H9 (cell line): ENCODE data around the gene CENPA. TPM values are rescaled to one million over a fixed set of nuclear protein-coding genes. Genes with fewer than 3 reads are reported as not detected.

Experiments
- DNase-seq: peaks from one replicate; pipeline ENCODE4 v3.0.0-alpha.2; 2017
- H2AFZ ChIP-seq: one replicate; pipeline ENCODE4 v1.6.1; 2013; ENCODE audit warnings: mild to moderate bottlenecking, low read length, control low read depth, moderate library complexity
- H2AK5ac ChIP-seq: 2 replicates; pipeline ENCODE4 v1.6.1; 2013; ENCODE audit warnings: low read length, control low read depth, mixed read lengths; ENCODE audit not compliant: insufficient read length
- H2BK120ac ChIP-seq: one replicate; pipeline ENCODE4 v1.6.1; 2013; ENCODE audit warnings: low read depth, mild to moderate bottlenecking, low read length, control low read depth, inconsistent platforms; ENCODE audit not compliant: poor library complexity, severe bottlenecking
- H2BK12ac ChIP-seq: 2 replicates; pipeline ENCODE4 v1.6.1; 2013; ENCODE audit warnings: low read length, control low read depth, mixed read lengths, low read depth; ENCODE audit not compliant: insufficient read length
- H2BK15ac ChIP-seq: 2 replicates; pipeline ENCODE4 v1.6.1; 2013; ENCODE audit warnings: low read depth, low read length, control low read depth
- H2BK20ac ChIP-seq: one replicate; pipeline ENCODE4 v1.6.1; 2013; ENCODE audit warnings: low read depth, mild to moderate bottlenecking, low read length, control low read depth, inconsistent platforms; ENCODE audit not compliant: poor library complexity, severe bottlenecking
- H2BK5ac ChIP-seq: 2 replicates; pipeline ENCODE4 v1.6.1; 2013; ENCODE audit warnings: low read length, control low read depth, mixed read lengths; ENCODE audit not compliant: insufficient read length
- H3K14ac ChIP-seq: 2 replicates; pipeline ENCODE4 v1.6.1; 2013; ENCODE audit warnings: low read length, control low read depth; ENCODE audit not compliant: insufficient read depth
- H3K18ac ChIP-seq: 2 replicates; pipeline ENCODE4 v1.6.1; 2013; ENCODE audit warnings: low read depth, mild to moderate bottlenecking, mixed read lengths, low read length, control low read depth; ENCODE audit not compliant: insufficient read length
- H3K23ac ChIP-seq: 2 replicates; pipeline ENCODE4 v1.6.1; 2013; ENCODE audit warnings: low read length, control low read depth, mixed read lengths, low read depth; ENCODE audit not compliant: insufficient read length
- H3K23me2 ChIP-seq: 2 replicates; pipeline ENCODE4 v1.6.1; 2013; ENCODE audit warnings: low read depth, mild to moderate bottlenecking, mixed read lengths, low read length, control low read depth; ENCODE audit not compliant: insufficient read length, poor library complexity, severe bottlenecking
- H3K27ac ChIP-seq: 2 replicates; pipeline ENCODE4 v1.5.1; 2013; ENCODE audit warnings: low read length, control low read depth, mixed read lengths, low read depth; ENCODE audit not compliant: insufficient read length
- H3K27me3 ChIP-seq: 2 replicates; pipeline ENCODE4 v1.6.1; 2013; ENCODE audit warnings: low read length, control low read depth, inconsistent platforms; ENCODE audit not compliant: insufficient read depth
- H3K4ac ChIP-seq: 2 replicates; pipeline ENCODE4 v1.6.1; 2013; ENCODE audit warnings: low read depth, mild to moderate bottlenecking, control low read depth, inconsistent platforms, low read length, moderate library complexity
- H3K4me1 ChIP-seq: 2 replicates; pipeline ENCODE4 v1.6.1; 2013; ENCODE audit warnings: low read length, control low read depth, inconsistent platforms; ENCODE audit not compliant: insufficient read depth
- H3K4me2 ChIP-seq: 2 replicates; pipeline ENCODE4 v1.6.1; 2013; ENCODE audit warnings: low read length, control low read depth, mixed read lengths; ENCODE audit not compliant: insufficient read length, insufficient read depth
- H3K56ac ChIP-seq: 2 replicates; pipeline ENCODE4 v1.6.1; 2013; ENCODE audit warnings: low read depth, mild to moderate bottlenecking, mixed read lengths, low read length, control low read depth; ENCODE audit not compliant: insufficient read length
- H3K79me1 ChIP-seq: 2 replicates; pipeline ENCODE4 v1.6.1; 2013; ENCODE audit warnings: low read depth, mild to moderate bottlenecking, moderate library complexity, low read length, control low read depth, inconsistent platforms; ENCODE audit not compliant: insufficient read depth, poor library complexity, severe bottlenecking
- H3K79me2 ChIP-seq: 2 replicates; pipeline ENCODE4 v1.6.1; 2013; ENCODE audit warnings: low read length, control low read depth, inconsistent platforms; ENCODE audit not compliant: insufficient read depth
- H3K9ac ChIP-seq: 2 replicates; pipeline ENCODE4 v1.6.1; 2013; ENCODE audit warnings: low read length, control low read depth, mixed read lengths; ENCODE audit not compliant: insufficient read length; ENCODE audit errors: extremely low read depth
- H3K9me3 ChIP-seq: one replicate; pipeline ENCODE4 v1.6.1; 2013; ENCODE audit warnings: low read depth, low read length, inconsistent platforms; ENCODE audit not compliant: control insufficient read depth
- H3T11ph ChIP-seq: one replicate; pipeline ENCODE4 v1.6.1; 2013; ENCODE audit warnings: mild to moderate bottlenecking, low read length, control low read depth, inconsistent platforms
- H4K20me1 ChIP-seq: one replicate; pipeline ENCODE4 v1.6.1; 2013; ENCODE audit not compliant: control insufficient read depth, insufficient read length, insufficient read depth
- H4K5ac ChIP-seq: 2 replicates; pipeline ENCODE4 v1.6.1; 2013; ENCODE audit warnings: low read depth, mild to moderate bottlenecking, mixed read lengths, low read length, control low read depth; ENCODE audit not compliant: insufficient read length
- H4K8ac ChIP-seq: replicated peaks from 2 replicates; pipeline ENCODE4 v1.6.1; 2013; ENCODE audit warnings: low read length, control low read depth, mixed read lengths, low read depth; ENCODE audit not compliant: insufficient read length
- H4K91ac ChIP-seq: 2 replicates; pipeline ENCODE4 v1.6.1; 2013; ENCODE audit warnings: low read depth, mild to moderate bottlenecking, moderate library complexity, mixed read lengths, low read length, control low read depth; ENCODE audit not compliant: insufficient read length
- H3K27ac Mint-ChIP-seq, 3 experiments: 2 replicates in 2 of 3; 3 replicates in 1 of 3; pipeline ENCODE4 v1.8.0; 2020 to 2021; ENCODE audit warnings: mixed read lengths in 3 of 3, mild to moderate bottlenecking in 1 of 3, moderate library complexity in 1 of 3
- H3K27me3 Mint-ChIP-seq: 2 replicates; pipeline ENCODE4 v1.8.0; 2021; ENCODE audit warnings: low read depth, mild to moderate bottlenecking, moderate library complexity, mixed read lengths
- H3K36me3 Mint-ChIP-seq, 3 experiments: 2 replicates in 2 of 3; 3 replicates in 1 of 3; pipeline ENCODE4 v1.8.0; 2020 to 2021; ENCODE audit warnings: low read depth in 3 of 3, mixed read lengths in 3 of 3; ENCODE audit not compliant: insufficient read depth in 1 of 3
- H3K4me1 Mint-ChIP-seq, 2 experiments: 2 replicates each; pipeline ENCODE4 v1.8.0; 2020; ENCODE audit warnings: mixed read lengths in 2 of 2
- H3K4me3 Mint-ChIP-seq, 2 experiments: 2 replicates in 1 of 2; 3 replicates in 1 of 2; pipeline ENCODE4 v1.8.0; 2020 to 2021; ENCODE audit warnings: mild to moderate bottlenecking in 2 of 2, mixed read lengths in 2 of 2, moderate library complexity in 1 of 2
- H3K9me3 Mint-ChIP-seq, 2 experiments: 2 replicates in 1 of 2; 3 replicates in 1 of 2; pipeline ENCODE4 v1.8.0; 2020; ENCODE audit warnings: mild to moderate bottlenecking in 2 of 2, mixed read lengths in 2 of 2, moderate library complexity in 1 of 2
- CTCF ChIP-seq: fragments of 200-600 bp; sonication (generic); conservative IDR thresholded peaks from 3 replicates; pipeline ENCODE4 v1.8.0; 2021; ENCODE audit warnings: antibody characterized with exemption, mild to moderate bottlenecking
- WGBS: extraction: QIAGEN DNeasy Blood & Tissue Kit; methylation state at CpG from one replicate; pipeline ENCODE4 v1.1.7; 2013; ENCODE audit warnings: missing lambda C conversion rate, low lambda C conversion rate, mixed read lengths; ENCODE audit not compliant: insufficient read length; ENCODE audit errors: extremely low coverage; 5-methylcytosine and 5-hydroxymethylcytosine counted together
- total RNA-seq: library from RNA; stranded (reverse); gene quantifications from 2 replicates; pipeline ENCODE4 v1.2.1, GENCODE V29; 2021

Gene CENPA
- total RNA-seq, 1 experiment from 2014 or later, result 19.3 TPM

GRCh38 chr2:26737221-26737620 lies 48.6 kb upstream of the CENPA start:
- no peaks in the 10 kb centered on the region for H3K9me3 Mint-ChIP-seq
- Histone ChIP-seq H3K56ac (no peak overlapping the region), H3K9me3 (no peaks in the 10 kb centered on the region), H3K9ac (no peak overlapping the region), H3K4ac (no peak overlapping the region), H2BK5ac (no peak overlapping the region), H3K4me1 (no peaks in the 10 kb centered on the region), H3K23ac (no peak overlapping the region), H3K27ac (no peak overlapping the region), H4K20me1 (no peaks in the 10 kb centered on the region), H4K91ac (no peak overlapping the region), H4K8ac (no peak overlapping the region), H2AFZ (no peak overlapping the region), H3K14ac (no peak overlapping the region), H3T11ph (no peak overlapping the region), H3K18ac (no peak overlapping the region), H2BK120ac (no peak overlapping the region), H3K4me2 (no peak overlapping the region), H2BK15ac (no peak overlapping the region), H3K79me1 (no peaks in the 10 kb centered on the region), H3K79me2 (no peaks in the 10 kb centered on the region), H2AK5ac (no peak overlapping the region), H2BK20ac (no peak overlapping the region), H2BK12ac (no peak overlapping the region), H3K27me3 (no peaks in the 10 kb centered on the region), H4K5ac (no peak overlapping the region), H3K23me2 (no peaks in the 10 kb centered on the region)
- peaks cover 9% of the 10 kb centered on the region for H3K27me3 Mint-ChIP-seq
- H3K4me1 Mint-ChIP-seq, result 0 out of 4 replicates have a peak, but pooled peaks cover 0 to 2% of the 10 kb centered on the region in 2 experiments
- H3K4me3 Mint-ChIP-seq, result no peak overlapping the region
- no CpG with 5 or more reads among the region's 4 CpGs for WGBS
- no peak for TF ChIP-seq CTCF
- no peak overlapping the region; a peak in 1 of 7 replicates for H3K27ac Mint-ChIP-seq
- no peak for DNase-seq
- no peaks in the 10 kb centered on the region for H3K36me3 Mint-ChIP-seq
